Central memory CD4-positive, alpha-beta T cell (primary cell): ENCODE results near the gene DNASE1L3.

ENCODE experiments used
- DNase-seq: peaks from one replicate; pipeline ENCODE4 v3.0.0; 2022

The DNASE1L3 gene

GRCh38 chr3:58200121-58200709 is 10.6 kb downstream of the DNASE1L3 start:
- no peak for DNase-seq

- no peak for DNase-seq
Measured at GRCh38 chr3:58198804-58199203, 12.0 kb downstream of the DNASE1L3 start.

GRCh38 chr3:58198362-58198761 is 12.4 kb downstream of the DNASE1L3 start:
- DNase-seq = no peak

GRCh38 chr3:58197588-58197987 is 13.2 kb downstream of the DNASE1L3 start:
- no peak for DNase-seq

- no peak for DNase-seq
Measured at GRCh38 chr3:58193682-58194407, 16.9 kb downstream of the DNASE1L3 start.

- DNase-seq = no peak
Measured at GRCh38 chr3:58192069-58192468, 18.7 kb downstream of the DNASE1L3 start.

- no peak for DNase-seq
Measured at GRCh38 chr3:58191361-58191991, 19.3 kb downstream of the DNASE1L3 start.

GRCh38 chr3:58190882-58191281 is 19.9 kb downstream of the DNASE1L3 start:
- DNase-seq = no peak

GRCh38 chr3:58190291-58190690 is 20.5 kb downstream of the DNASE1L3 start:
- DNase-seq = no peak

- no peak for DNase-seq
Measured at GRCh38 chr3:58189691-58190090, 21.1 kb downstream of the DNASE1L3 start.

- no peak for DNase-seq
Measured at GRCh38 chr3:58188921-58189451, 21.8 kb downstream of the DNASE1L3 start.

GRCh38 chr3:58188173-58188564 is 22.6 kb downstream of the DNASE1L3 start:
- DNase-seq = no peak

- DNase-seq = no peak
Measured at GRCh38 chr3:58184982-58185360, 25.8 kb downstream of the DNASE1L3 start.

GRCh38 chr3:58184309-58184981 is 26.3 kb downstream of the DNASE1L3 start:
- no peak for DNase-seq

- DNase-seq = no peak
Measured at GRCh38 chr3:58183891-58184290, 26.9 kb downstream of the DNASE1L3 start.

GRCh38 chr3:58183221-58183620 is 27.6 kb downstream of the DNASE1L3 start:
- no peak for DNase-seq

GRCh38 chr3:58180940-58181587 is 29.7 kb downstream of the DNASE1L3 start:
- DNase-seq = no peak

- DNase-seq = no peak
Measured at GRCh38 chr3:58180099-58180880, 30.5 kb downstream of the DNASE1L3 start.

- DNase-seq = no peak
Measured at GRCh38 chr3:58179235-58180098, 31.3 kb downstream of the DNASE1L3 start.

GRCh38 chr3:58178528-58179234 is 32.1 kb downstream of the DNASE1L3 start:
- no peak for DNase-seq
